Uterus (tissue), 2 donors: ENCODE data around the gene CETN2.

Source experiments
- POLR2A ChIP-seq, 2 donors: fragments of 450-650 bp; IDR thresholded peaks; one replicate each; pipeline ENCODE4 v1.6.1; 2016; ENCODE audit warnings: antibody characterized with exemption in 2 of 2, mild to moderate bottlenecking in 1 of 2, moderate library complexity in 1 of 2
- TF ChIP-seq, protein P1 (sequence below), 4 experiments: fragments of 200-600 bp in 2 of 4; fragments of 450-650 bp in 2 of 4; sonication (generic) in 2 of 4; IDR thresholded peaks; one replicate each; pipeline ENCODE4 v1.5.1; 2016 to 2019; ENCODE audit warnings: antibody characterized with exemption in 4 of 4, mild to moderate bottlenecking in 2 of 4, moderate library complexity in 1 of 4

DNA sequence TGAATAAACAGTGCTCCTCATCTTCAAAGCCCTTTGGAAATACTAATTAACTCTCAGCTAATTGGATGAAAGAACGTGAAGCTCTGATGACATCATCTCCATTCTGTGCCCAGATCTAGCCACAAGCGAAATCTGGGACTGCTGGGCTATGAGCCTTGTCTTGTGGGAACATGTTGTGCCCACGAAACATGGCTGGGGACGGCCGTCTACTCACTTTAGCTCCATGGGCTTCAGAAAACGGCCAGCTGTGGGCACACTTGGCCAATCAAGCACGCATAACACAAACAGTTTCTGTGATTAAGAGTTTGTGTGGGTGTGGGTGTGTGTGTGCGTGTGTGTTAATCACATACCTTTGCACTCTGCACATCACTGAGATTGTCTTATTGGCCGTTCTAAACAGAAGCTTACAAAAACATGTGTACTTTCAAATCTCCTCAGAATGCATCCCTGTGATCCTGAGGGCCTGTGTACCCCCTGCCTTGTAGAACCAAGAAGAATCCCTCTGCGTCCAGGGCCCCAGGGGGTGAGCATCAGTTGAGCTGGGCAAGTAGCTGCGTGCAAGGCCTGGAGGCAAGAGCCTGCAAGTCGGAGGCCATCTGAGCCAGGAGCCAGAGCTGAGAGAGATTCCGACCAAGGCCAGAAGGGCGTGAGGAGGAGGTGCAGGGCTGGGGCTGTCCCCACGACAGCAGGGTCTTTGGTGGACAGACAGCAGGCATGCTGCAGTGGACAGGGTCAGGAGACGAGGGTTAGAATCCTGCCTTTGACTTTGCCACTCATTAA is 48.6 kb upstream of the CETN2 start:
- TF ChIP-seq, protein P1, sequence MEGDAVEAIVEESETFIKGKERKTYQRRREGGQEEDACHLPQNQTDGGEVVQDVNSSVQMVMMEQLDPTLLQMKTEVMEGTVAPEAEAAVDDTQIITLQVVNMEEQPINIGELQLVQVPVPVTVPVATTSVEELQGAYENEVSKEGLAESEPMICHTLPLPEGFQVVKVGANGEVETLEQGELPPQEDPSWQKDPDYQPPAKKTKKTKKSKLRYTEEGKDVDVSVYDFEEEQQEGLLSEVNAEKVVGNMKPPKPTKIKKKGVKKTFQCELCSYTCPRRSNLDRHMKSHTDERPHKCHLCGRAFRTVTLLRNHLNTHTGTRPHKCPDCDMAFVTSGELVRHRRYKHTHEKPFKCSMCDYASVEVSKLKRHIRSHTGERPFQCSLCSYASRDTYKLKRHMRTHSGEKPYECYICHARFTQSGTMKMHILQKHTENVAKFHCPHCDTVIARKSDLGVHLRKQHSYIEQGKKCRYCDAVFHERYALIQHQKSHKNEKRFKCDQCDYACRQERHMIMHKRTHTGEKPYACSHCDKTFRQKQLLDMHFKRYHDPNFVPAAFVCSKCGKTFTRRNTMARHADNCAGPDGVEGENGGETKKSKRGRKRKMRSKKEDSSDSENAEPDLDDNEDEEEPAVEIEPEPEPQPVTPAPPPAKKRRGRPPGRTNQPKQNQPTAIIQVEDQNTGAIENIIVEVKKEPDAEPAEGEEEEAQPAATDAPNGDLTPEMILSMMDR (IDR thresholded peaks at IDR 0.05): no peak
- TF ChIP-seq POLR2A (IDR thresholded peaks at IDR 0.05): no peak
